GM19025 (cell line): Measurements from ENCODE around the gene CD5L.

ENCODE experiments used
- ATAC-seq: cut with Tn5 transposase; IDR thresholded peaks from one replicate; pipeline ENCODE4 v1.9.1; 2021; ENCODE audit warnings: mild to moderate bottlenecking, low read depth, moderate library complexity; ENCODE audit not compliant: unreplicated experiment

Gene CD5L

DNA sequence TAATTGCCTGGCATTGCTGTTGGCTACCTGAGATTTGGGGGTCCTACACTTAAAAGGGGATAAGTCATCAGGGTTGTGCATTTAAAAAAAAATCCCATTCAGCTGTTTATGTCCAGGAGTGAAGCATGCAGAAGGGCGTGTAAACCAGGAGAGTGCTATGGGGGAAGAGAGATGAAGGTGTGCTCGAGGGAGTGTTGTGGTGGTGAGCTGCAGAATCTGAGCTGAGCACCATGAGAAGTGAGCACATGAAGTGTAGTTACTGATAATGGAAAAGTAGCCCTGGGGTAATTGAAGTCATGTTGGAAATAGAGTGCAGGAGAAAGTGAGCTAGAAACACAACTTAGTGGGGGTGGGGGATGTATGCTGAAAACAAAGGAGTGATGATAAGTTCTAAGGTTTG, 22.4 kb downstream of the CD5L start:
- no peak for ATAC-seq

DNA sequence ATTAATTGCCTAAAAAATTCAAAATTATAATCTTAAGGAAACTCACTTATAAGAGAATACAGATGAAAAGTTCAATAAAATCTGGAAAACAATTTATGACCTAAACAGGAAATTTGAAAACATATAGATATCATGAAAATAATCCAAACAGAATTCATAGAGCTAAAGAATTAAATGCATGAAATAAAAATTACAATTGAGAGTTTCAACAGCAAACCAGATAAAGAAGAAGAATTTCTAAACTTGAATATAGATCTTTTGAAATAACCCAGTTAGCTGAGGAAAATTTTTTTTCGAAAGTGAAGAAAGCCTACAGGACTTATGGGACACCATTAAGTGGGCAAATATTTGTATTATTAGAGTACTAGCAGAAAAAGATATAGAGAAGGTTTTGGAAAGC, 28.3 kb downstream of the CD5L start:
- ATAC-seq, result no peak

DNA sequence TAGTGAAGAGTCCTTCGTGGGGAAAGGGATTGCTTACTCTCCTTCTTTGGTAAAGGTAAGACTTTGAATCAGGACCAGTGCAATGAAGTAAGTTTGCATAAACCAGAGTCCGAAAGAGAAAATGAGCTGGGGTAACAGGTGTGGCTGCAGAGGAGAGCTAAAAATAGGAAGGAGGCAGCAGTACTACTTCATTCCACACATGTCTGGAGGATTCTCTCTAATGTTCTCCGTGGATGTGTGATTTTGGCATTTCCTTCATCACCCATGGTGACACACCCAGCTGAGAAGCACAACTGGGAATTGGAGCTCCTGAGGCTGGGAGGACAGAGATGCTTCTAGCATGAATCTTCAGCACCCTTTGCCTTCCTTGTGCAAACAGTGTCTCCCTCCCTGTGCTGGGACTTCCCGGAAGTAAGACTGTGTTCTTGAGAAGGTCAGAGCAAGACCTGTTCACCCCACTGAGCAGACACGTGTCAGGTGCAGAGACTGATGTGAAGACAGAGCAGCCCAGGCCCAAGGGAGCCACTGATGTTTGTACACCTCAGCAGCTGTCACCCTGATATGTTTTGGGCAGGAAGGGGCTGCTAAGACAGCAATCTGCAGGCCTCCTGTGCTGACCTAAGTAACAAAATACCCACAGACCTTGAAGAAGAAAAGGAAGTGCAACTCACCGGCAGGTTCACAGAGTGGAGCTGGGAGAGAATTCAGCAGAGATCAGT, 35.0 kb downstream of the CD5L start:
- peak; percentile 89 for ATAC-seq

DNA sequence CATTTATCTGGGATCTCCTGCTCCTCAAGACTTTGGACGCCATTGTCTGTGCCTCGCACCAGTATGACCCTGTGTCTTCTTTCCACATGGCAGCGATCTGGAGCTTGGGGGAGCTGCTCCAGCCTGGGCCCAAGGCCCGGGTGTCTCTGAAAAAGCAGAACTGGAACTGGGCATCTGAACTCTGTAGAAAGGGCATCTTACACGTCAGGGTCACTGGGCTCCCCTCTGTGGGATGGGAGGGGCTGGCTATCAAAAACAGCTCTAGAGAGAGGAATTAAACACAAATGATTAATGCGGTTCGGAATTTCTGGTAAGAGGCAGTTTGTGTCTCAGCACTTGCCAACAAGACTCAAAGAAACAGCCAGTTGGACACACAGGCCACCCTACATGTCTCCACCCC, 37.8 kb downstream of the CD5L start:
- ATAC-seq, result no peak

DNA sequence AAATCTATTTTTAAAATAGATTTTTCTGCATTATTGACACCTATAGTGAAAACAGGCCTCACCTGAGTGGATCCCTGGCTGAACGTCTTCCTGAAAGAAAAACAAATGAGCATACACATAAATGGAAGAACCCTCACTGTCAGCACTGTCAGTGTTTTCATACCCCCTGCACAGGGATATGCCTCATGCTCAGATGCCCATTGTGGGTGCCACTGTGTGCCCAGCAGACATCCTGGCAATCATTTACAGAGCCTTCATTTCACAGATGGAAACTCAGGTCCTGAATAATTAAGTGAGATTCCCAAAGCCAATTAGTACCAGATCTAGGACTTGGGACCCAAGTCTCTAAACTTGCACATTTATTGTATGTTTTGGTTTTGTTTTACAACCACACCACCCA, 41.6 kb downstream of the CD5L start:
- no peak for ATAC-seq

DNA sequence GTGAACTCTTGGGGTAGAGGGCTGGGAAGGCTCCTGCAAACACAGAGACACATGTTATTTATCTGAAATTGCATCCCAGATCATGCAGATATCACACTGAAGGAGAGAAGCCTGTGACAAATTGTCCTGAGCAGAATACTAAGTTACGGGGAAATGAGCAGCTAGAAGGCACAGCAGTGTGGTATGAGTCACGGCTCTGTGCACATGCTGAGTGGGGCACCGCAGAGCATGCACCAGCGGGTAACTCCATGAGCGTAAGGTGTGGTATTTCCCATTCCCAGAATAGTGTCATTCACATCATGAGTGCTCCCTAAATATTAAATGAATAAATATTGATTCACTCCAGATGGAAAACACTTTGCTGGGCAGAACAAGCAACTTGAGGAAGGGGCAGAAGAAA, 43.4 kb downstream of the CD5L start:
- ATAC-seq, result no peak

DNA sequence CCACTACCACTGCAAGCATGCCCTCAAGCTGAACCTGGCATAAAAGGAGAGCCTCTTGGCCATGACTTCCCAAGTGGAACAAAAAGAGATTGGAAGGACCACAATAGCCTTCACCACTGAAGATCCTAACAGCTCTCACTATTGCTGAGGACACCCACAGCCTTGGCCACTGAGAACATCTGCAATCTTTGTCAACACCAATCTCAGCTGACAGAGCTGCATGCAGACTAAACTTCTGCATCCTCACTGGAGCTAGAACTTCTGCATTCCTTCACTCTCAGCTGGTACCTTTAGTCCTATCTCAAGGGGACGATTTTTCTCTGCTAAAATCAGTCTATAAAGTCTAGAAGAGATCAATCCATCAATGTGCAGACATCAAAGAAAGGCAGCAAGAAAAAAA, 56.4 kb downstream of the CD5L start:
- no peak for ATAC-seq

DNA sequence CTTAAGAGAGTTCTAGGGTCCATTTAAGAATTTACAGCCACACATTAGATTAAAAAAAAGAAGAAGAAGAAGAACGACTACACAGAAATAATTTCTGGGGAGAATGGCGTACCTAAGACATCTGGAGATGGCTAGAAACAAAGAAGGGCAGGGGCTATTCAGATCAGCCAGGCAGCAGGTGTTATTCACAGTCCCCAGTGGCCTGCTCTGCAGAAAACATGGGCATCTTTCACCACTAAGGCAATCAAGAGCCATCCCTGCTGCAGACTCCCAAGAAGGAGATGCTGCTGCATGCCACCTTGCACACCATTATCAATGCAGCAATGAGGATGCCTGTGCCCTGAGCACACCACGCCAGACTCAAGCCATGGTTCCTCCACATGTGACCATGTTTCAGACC, 56.8 kb downstream of the CD5L start:
- ATAC-seq, result no peak

DNA sequence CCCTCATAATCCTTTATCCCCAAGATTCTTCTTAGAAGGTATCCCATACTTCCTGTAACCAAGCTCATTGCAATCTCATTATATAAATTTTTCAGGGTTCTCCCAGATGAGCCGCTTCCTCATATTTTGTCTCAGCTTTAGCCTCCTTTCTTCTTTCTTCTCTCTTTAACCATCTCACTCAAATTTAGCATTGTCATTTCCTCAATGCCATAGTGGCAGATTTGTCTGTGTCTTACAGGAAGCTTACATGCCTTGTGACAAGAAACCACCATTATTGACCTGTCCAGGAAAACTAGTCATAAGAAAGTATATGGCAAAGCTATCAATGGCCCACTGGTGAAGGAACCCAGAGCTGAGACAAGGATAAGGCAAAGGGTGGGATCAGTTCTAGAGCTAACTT, 58.7 kb downstream of the CD5L start:
- ATAC-seq, result no peak

DNA sequence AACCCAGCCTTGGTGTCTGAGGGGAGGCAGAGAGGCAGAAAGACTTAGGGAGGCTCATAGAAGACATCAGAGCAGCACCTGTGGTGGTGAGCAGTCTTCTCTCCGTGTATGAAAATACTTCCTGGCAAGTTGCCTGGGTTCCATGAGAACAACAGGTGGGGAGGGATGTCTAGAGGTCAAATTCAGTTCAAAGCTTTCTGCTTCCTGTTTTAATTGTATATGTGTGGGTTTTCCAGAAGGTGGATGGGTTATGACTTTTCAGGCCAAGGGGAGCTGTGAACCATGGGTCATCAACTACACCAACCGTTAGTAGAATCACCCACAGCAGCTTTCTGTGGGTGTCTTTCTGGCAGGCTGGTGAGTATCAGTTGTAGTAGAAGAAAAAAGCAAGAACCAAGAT, 60.6 kb downstream of the CD5L start:
- peak; percentile 41 for ATAC-seq
